ENCODE measurements around the gene IL10RA.

GRCh38 chr11:118028626-118029025 is 42.4 kb downstream of the IL10RA start:
- TF ChIP-seq CTCF (conservative IDR thresholded peaks at IDR 0.05; ENCODE audit: low read depth, low read length) (no peak), EZH2phosphoT487 (IDR thresholded peaks at IDR 0.05; ENCODE audit: borderline replicate concordance, low read length) (no peak)
